ENCODE data around the gene GALNT4.

Gene GALNT4

GRCh38 chr12:89528434-89528833 lies 3.8 kb upstream of the GALNT4 start:
- Histone ChIP-seq H3K4me3 (ENCODE audit: low read depth in 1 of 2, low read length in 2 of 2) (no peak overlapping the region), H3K9me3 (ENCODE audit: control insufficient read depth in 1 of 2, low read length in 2 of 2) (no peaks in the 10 kb centered on the region), H3K36me3 (ENCODE audit: control insufficient read depth in 1 of 2, insufficient read depth in 2 of 2, low read length in 2 of 2) (no peaks in the 10 kb centered on the region), H3K27me3 (ENCODE audit: low read depth, low read length) (no peaks in the 10 kb centered on the region), H3K4me1 (ENCODE audit: control insufficient read depth in 1 of 2, insufficient read depth in 2 of 2, low read length in 2 of 2) (peaks cover 12 to 18% of the 10 kb centered on the region in 2 donors), H3K27ac (ENCODE audit: low read length) (no peak overlapping the region)

DNA sequence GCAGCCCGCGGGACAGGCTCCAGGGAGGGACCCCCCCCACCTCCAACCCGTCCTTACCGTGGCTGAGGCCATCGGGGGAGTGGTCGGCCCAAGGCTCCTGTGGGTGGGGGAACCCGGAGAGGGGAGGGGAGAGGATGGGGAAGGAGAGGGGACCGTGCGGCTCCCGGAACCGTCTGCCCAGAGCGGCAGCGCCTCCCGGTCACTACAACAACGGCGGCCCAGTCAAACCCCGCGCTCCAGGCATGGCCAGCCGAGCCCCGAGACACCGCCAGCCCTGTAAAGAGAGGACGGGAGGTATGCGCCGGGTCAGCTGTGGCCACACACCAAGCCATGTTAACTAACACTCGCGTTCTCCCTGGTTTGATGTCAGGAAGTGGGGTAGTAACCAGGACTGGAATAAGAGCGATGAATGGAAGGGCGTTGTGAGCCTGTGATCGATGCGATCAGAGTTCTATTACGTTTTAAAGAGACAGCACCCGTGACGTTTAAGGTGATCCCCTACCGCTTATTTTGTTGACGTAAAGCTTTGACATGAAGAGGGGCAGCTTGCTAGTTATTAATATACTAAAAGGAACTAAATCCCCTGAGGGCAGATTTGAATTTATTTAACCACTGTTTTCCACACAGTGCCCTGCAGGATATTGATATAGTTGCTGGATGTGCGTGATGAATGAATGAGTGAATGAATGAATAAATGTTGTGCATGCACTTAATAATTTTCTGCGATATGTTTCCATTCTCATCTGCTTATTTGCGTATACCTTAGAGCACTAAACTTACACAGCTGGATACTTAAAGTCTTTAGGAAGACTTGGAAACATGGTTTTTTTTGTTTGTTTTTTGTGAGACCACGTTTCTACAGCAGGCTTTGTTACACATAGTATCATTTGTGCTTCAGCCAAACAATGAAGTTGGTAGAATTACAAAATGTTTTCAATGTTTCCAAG lies 1.5 kb upstream of the GALNT4 start, which contains the start of gene POC1B:
POC1B (minus strand) TSS at position 224 of the 947 bp plus-strand sequence; CDS start at position 72, 152 bp downstream.
- H3K4me1 ChIP-seq (ENCODE audit: control insufficient read depth in 1 of 2, insufficient read depth in 2 of 2, low read length in 2 of 2), result peaks cover 21 to 35% of the 10 kb centered on the region in 2 donors
- H3K4me3 ChIP-seq (ENCODE audit: low read depth in 1 of 2, low read length in 2 of 2), result peak within 1 kb of the TSS; percentile 93 to 97
- H3K27ac ChIP-seq (ENCODE audit: low read length), result peak within 1 kb of the TSS; percentile 94
- H3K36me3 ChIP-seq (ENCODE audit: control insufficient read depth in 1 of 2, insufficient read depth in 2 of 2, low read length in 2 of 2), result no peaks in the 10 kb centered on the region
- no peaks in the 10 kb centered on the region for H3K27me3 ChIP-seq (ENCODE audit: low read depth, low read length)
- H3K9me3 ChIP-seq (ENCODE audit: control insufficient read depth in 1 of 2, low read length in 2 of 2), result no peaks in the 10 kb centered on the region

DNA sequence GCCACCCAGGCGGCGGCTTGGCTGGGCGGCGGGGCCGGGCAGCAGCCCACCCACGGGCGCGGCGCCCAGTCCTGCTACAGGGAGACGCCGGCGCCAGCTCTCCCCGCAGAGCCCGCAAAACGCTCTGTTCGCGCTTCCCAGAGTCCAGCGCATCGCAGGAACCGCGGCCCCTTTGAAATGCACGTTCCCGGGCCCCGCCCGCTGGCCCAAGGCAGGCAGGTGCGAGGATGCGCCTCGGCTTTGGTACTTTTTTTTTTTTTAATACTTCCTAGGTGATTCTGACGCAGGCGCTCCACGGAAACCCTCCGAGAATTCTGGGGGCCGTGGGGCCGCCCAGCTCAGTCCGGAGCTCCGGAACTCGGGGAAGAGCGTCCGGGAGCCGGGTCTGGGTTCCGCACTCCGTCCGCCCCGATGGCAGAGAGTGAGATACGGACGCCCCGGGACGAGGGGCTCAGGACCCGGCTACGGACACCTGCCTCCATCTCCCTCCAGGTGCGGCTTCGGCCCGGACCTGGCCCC lies 768 bp upstream of the GALNT4 start:
- H3K27ac ChIP-seq (ENCODE audit: low read length), result peak overlapping the region; percentile 94
- H3K4me3 ChIP-seq (ENCODE audit: low read depth in 1 of 2, low read length in 2 of 2), result peak overlapping the region; percentile 93 to 97
- peaks cover 21 to 35% of the 10 kb centered on the region in 2 donors for H3K4me1 ChIP-seq (ENCODE audit: control insufficient read depth in 1 of 2, insufficient read depth in 2 of 2, low read length in 2 of 2)
- H3K9me3 ChIP-seq (ENCODE audit: control insufficient read depth in 1 of 2, low read length in 2 of 2), result no peaks in the 10 kb centered on the region
- H3K27me3 ChIP-seq (ENCODE audit: low read depth, low read length), result no peaks in the 10 kb centered on the region
- no peaks in the 10 kb centered on the region for H3K36me3 ChIP-seq (ENCODE audit: control insufficient read depth in 1 of 2, insufficient read depth in 2 of 2, low read length in 2 of 2)

GRCh38 chr12:89523843-89524540 lies 604 bp downstream of the GALNT4 start:
- Histone ChIP-seq H3K36me3 (ENCODE audit: control insufficient read depth in 1 of 2, insufficient read depth in 2 of 2, low read length in 2 of 2) (no peaks in the 10 kb centered on the region), H3K4me1 (ENCODE audit: control insufficient read depth in 1 of 2, insufficient read depth in 2 of 2, low read length in 2 of 2) (peaks cover 21 to 35% of the 10 kb centered on the region in 2 donors), H3K27ac (ENCODE audit: low read length) (peak overlapping the region; percentile 94), H3K27me3 (ENCODE audit: low read depth, low read length) (no peaks in the 10 kb centered on the region), H3K9me3 (ENCODE audit: control insufficient read depth in 1 of 2, low read length in 2 of 2) (no peaks in the 10 kb centered on the region), H3K4me3 (ENCODE audit: low read depth in 1 of 2, low read length in 2 of 2) (peak overlapping the region; percentile 93 to 97)

GRCh38 chr12:89523393-89523792 lies 1.2 kb downstream of the GALNT4 start:
- Histone ChIP-seq H3K27me3 (ENCODE audit: low read depth, low read length) (no peaks in the 10 kb centered on the region), H3K9me3 (ENCODE audit: control insufficient read depth in 1 of 2, low read length in 2 of 2) (no peaks in the 10 kb centered on the region), H3K27ac (ENCODE audit: low read length) (peak overlapping the region; percentile 94), H3K4me1 (ENCODE audit: control insufficient read depth in 1 of 2, insufficient read depth in 2 of 2, low read length in 2 of 2) (peaks cover 21 to 35% of the 10 kb centered on the region in 2 donors), H3K4me3 (ENCODE audit: low read depth in 1 of 2, low read length in 2 of 2) (peak overlapping the region; percentile 93 to 97), H3K36me3 (ENCODE audit: control insufficient read depth in 1 of 2, insufficient read depth in 2 of 2, low read length in 2 of 2) (no peaks in the 10 kb centered on the region)

DNA sequence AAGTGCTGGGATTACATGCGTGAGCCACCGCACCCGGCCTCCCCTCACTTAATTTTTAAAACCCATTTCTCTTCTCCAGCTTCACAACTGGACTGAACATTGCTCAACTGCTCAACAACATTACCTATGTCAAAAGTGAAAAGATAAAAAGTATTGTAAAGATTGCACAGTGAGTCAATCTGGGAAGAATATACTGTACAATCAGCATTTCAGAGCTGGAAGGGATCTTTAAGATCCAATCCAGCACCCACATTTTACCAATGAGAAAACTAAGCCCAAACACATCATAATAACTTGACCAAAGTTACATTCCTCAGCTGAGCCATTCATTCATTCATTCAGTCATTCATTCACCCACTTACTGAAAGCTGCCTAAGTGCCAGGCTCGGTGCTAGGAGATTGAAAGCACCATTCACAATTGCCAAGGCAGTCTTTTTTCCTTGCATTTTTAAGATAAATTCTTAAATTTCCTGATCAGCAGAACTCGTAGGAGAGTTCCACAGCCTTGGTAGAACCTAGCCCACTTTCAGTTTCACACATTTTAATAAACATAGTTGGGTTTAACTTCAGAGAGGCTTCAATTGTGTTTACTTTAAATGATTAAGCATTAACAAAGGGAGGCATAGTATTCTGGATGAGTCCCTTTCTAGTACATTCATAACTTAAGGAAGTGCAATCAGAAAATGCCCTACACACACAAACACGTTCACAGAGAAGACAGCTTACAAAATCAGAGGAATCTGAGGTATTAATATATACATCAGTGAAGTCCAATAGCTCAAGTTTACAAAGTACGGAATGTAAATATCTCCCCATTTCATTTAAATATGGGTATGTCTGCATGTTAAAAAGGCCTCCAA lies 3.0 kb downstream of the GALNT4 start:
- Histone ChIP-seq H3K4me3 (ENCODE audit: low read depth in 1 of 2, low read length in 2 of 2) (peak overlapping the region in 1 of 2 donors; percentile 93), H3K9me3 (ENCODE audit: control insufficient read depth in 1 of 2, low read length in 2 of 2) (no peaks in the 10 kb centered on the region), H3K27ac (ENCODE audit: low read length) (peak overlapping the region; percentile 37), H3K4me1 (ENCODE audit: control insufficient read depth in 1 of 2, insufficient read depth in 2 of 2, low read length in 2 of 2) (peaks cover 18 to 29% of the 10 kb centered on the region in 2 donors), H3K36me3 (ENCODE audit: control insufficient read depth in 1 of 2, insufficient read depth in 2 of 2, low read length in 2 of 2) (no peaks in the 10 kb centered on the region), H3K27me3 (ENCODE audit: low read depth, low read length) (no peaks in the 10 kb centered on the region)

- H3K4me1 ChIP-seq (ENCODE audit: control insufficient read depth in 1 of 2, insufficient read depth in 2 of 2, low read length in 2 of 2), result peaks cover 6 to 10% of the 10 kb centered on the region in 2 donors
- H3K4me3 ChIP-seq (ENCODE audit: low read depth in 1 of 2, low read length in 2 of 2), result no peak overlapping the region
- no peaks in the 10 kb centered on the region for H3K9me3 ChIP-seq (ENCODE audit: control insufficient read depth in 1 of 2, low read length in 2 of 2)
Measured at GRCh38 chr12:89517720-89518119, 6.9 kb downstream of the GALNT4 start.

DNA sequence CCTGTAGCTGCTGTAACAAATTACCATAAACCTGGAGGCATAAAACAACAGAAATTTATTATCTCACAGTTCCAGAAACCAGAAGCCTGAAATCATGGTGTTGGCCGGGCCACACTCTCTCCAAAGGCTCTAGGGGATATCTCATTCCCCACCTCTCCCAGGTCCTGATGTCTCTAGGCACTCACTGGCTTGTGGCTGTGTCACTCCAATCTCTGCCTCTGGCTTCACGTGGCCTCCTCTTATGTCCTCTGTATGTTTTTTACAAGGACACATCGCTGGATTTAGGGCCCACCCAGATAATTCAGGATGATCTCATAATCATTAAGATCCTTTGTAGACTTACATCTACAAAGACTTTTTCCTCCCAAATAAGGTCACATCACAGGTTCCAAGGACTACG lies 8.0 kb downstream of the GALNT4 start:
- no peak overlapping the region for H3K4me3 ChIP-seq (ENCODE audit: low read depth in 1 of 2, low read length in 2 of 2)
- no peak overlapping the region for H3K27ac ChIP-seq (ENCODE audit: low read length)
- no peaks in the 10 kb centered on the region for H3K9me3 ChIP-seq (ENCODE audit: control insufficient read depth in 1 of 2, low read length in 2 of 2)
- H3K27me3 ChIP-seq (ENCODE audit: low read depth, low read length), result no peaks in the 10 kb centered on the region
- peaks cover 3 to 5% of the 10 kb centered on the region in 2 donors for H3K4me1 ChIP-seq (ENCODE audit: control insufficient read depth in 1 of 2, insufficient read depth in 2 of 2, low read length in 2 of 2)
- H3K36me3 ChIP-seq (ENCODE audit: control insufficient read depth in 1 of 2, insufficient read depth in 2 of 2, low read length in 2 of 2), result no peaks in the 10 kb centered on the region

More at GRCh38 chr12:89517720-89518119, 6.9 kb downstream of the GALNT4 start:
- H3K36me3 ChIP-seq (ENCODE audit: control insufficient read depth in 1 of 2, insufficient read depth in 2 of 2, low read length in 2 of 2), result no peaks in the 10 kb centered on the region
- H3K27ac ChIP-seq (ENCODE audit: low read length), result no peak overlapping the region
- H3K27me3 ChIP-seq (ENCODE audit: low read depth, low read length), result no peaks in the 10 kb centered on the region

- Histone ChIP-seq H3K27ac (ENCODE audit: low read length) (no peak overlapping the region), H3K4me3 (ENCODE audit: low read depth in 1 of 2, low read length in 2 of 2) (no peak overlapping the region), H3K27me3 (ENCODE audit: low read depth, low read length) (no peaks in the 10 kb centered on the region), H3K36me3 (ENCODE audit: control insufficient read depth in 1 of 2, insufficient read depth in 2 of 2, low read length in 2 of 2) (no peaks in the 10 kb centered on the region), H3K4me1 (ENCODE audit: control insufficient read depth in 1 of 2, insufficient read depth in 2 of 2, low read length in 2 of 2) (no peaks in the 10 kb centered on the region), H3K9me3 (ENCODE audit: control insufficient read depth in 1 of 2, low read length in 2 of 2) (no peaks in the 10 kb centered on the region)
Measured at GRCh38 chr12:89514751-89515150, 9.8 kb downstream of the GALNT4 start.

DNA sequence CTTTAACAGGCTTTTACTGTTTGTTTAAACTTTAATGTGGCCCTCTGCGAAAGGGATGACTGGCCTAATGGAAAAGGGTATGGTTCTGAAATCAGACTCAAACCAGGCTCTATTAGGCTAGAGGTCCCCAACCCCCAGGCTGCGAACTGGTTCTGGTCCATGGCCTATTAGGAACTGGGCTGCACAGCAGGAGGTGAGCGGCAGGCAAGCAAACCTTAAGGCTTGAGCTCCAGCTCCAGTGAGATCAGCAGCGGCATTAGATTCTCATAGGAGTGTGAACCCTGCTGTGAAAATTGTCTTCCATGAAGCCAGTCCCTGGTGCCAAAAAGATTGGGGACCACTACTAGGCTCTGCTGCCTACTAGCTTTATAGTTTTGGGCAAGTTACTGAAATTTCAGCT lies 11.1 kb downstream of the GALNT4 start:
- H3K27me3 ChIP-seq (ENCODE audit: low read depth, low read length), result no peaks in the 10 kb centered on the region
- H3K4me1 ChIP-seq (ENCODE audit: control insufficient read depth in 1 of 2, insufficient read depth in 2 of 2, low read length in 2 of 2), result no peaks in the 10 kb centered on the region
- no peaks in the 10 kb centered on the region for H3K9me3 ChIP-seq (ENCODE audit: control insufficient read depth in 1 of 2, low read length in 2 of 2)
- H3K27ac ChIP-seq (ENCODE audit: low read length), result no peak overlapping the region
- H3K36me3 ChIP-seq (ENCODE audit: control insufficient read depth in 1 of 2, insufficient read depth in 2 of 2, low read length in 2 of 2), result no peaks in the 10 kb centered on the region
- no peak overlapping the region for H3K4me3 ChIP-seq (ENCODE audit: low read depth in 1 of 2, low read length in 2 of 2)
